Osteocyte (in vitro differentiated cells): ENCODE results near the gene STAU1. TPM values are rescaled to one million over a fixed set of nuclear protein-coding genes. Genes with fewer than 3 reads are reported as not detected.
A peak's percentile ranks its signal among the peaks of the same experiment; 100 is the strongest.

ENCODE experiments used
- DNase-seq: peaks from one replicate; pipeline ENCODE4 v3.0.0; 2021; ENCODE audit warnings: mixed read lengths; ENCODE audit not compliant: unreplicated experiment; ENCODE audit errors: extremely low spot score
- H3K27ac Mint-ChIP-seq: one replicate; pipeline ENCODE4 v1.8.0; 2021; ENCODE audit warnings: mild to moderate bottlenecking, mixed read lengths; ENCODE audit not compliant: unreplicated experiment
- H3K27me3 Mint-ChIP-seq: one replicate; pipeline ENCODE4 v1.8.0; 2021; ENCODE audit warnings: mixed read lengths; ENCODE audit not compliant: unreplicated experiment
- H3K36me3 Mint-ChIP-seq: one replicate; pipeline ENCODE4 v1.8.0; 2021; ENCODE audit warnings: mixed read lengths; ENCODE audit not compliant: unreplicated experiment
- H3K4me1 Mint-ChIP-seq: one replicate; pipeline ENCODE4 v1.8.0; 2021; ENCODE audit warnings: mixed read lengths; ENCODE audit not compliant: unreplicated experiment
- H3K4me3 Mint-ChIP-seq: one replicate; pipeline ENCODE4 v1.8.0; 2021; ENCODE audit warnings: mild to moderate bottlenecking, moderate library complexity, mixed read lengths; ENCODE audit not compliant: unreplicated experiment
- H3K9me3 Mint-ChIP-seq: one replicate; pipeline ENCODE4 v1.8.0; 2021; ENCODE audit warnings: mixed read lengths; ENCODE audit not compliant: unreplicated experiment
- long read RNA-seq: library from polyadenylated mRNA; unstranded; transcript quantifications from one replicate; pipeline ENCODE4 v2.0.0, GENCODE V29; 2021
- total RNA-seq: library from RNA; stranded (reverse); gene quantifications from 2 replicates; pipeline ENCODE4 v1.2.1, GENCODE V29; 2021
- TF ChIP-seq, protein P1 (sequence below): fragments of 200-600 bp; sonication (generic); IDR thresholded peaks from 2 replicates; pipeline ENCODE4 v1.5.0; 2021; ENCODE audit warnings: antibody characterized with exemption, mild to moderate bottlenecking, moderate library complexity

STAU1 gene, protein sequence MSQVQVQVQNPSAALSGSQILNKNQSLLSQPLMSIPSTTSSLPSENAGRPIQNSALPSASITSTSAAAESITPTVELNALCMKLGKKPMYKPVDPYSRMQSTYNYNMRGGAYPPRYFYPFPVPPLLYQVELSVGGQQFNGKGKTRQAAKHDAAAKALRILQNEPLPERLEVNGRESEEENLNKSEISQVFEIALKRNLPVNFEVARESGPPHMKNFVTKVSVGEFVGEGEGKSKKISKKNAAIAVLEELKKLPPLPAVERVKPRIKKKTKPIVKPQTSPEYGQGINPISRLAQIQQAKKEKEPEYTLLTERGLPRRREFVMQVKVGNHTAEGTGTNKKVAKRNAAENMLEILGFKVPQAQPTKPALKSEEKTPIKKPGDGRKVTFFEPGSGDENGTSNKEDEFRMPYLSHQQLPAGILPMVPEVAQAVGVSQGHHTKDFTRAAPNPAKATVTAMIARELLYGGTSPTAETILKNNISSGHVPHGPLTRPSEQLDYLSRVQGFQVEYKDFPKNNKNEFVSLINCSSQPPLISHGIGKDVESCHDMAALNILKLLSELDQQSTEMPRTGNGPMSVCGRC
- total RNA-seq = 83.1 and 85.4 TPM in 2 replicates
- long read RNA-seq, transcript STAU1-203 (13 exons, 3,211 nt) = major isoform, 28 of 166 reads
- long read RNA-seq, transcript STAU1-207 (14 exons, 3,684 nt) = minor isoform, 8 of 166 reads
- long read RNA-seq, partial matches to known transcripts = 113 of 166 reads
- long read RNA-seq, other reads (novel, unspliced or antisense) = 9 of 166 reads

DNA sequence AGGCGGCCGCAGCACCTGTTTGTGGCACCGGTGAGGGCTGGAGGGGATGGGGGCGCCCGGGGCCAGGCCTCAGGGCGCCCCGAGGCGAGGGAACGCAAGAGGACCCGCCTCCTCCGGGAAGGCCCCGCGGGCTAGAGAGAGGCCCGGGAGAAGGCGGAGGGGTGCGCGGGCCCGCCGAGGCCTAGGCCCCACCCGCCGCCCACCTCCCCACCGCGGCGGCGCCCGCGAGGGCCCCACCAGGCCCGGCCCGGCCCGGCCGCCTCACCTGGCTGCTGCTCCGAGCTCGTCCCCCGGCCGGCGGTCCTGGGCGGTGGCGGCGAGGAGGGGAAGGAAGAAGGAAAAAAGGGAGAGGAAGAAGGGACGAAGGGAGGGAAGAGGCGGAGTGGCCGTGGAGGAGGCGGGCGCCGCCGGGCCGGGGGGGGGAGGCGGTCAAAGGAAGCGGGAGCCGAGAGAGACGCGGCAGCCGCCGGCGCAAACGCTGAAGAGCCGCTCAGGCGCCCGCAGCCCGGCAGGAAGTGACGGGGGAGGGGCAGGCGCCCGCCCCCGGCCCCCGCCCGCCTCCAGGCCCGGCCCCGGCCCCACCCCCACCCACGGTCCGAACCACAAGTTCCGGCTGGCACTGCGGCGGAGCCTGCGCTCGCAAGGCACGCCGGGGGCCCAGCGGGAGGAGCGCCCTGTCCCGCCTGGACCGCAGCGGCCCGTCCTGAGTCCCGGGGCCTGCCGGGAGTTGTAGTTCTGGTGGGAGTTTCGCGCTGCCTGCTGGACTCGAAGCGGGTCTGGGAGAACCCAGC lies at the start of gene STAU1:
TSS of gene STAU1 (minus strand) at position 484 of the 791 bp plus-strand sequence. CDS start 22,133 bp downstream, outside the sequence.
- DNase-seq = peak; percentile 98
- Mint-ChIP-seq H3K27me3 (peaks cover 3% of the 10 kb centered on the region), H3K9me3 (no peaks in the 10 kb centered on the region), H3K36me3 (no peaks in the 10 kb centered on the region), H3K4me3 (peak within 1 kb of the TSS; percentile 85), H3K4me1 (peaks cover 26% of the 10 kb centered on the region), H3K27ac (peak within 1 kb of the TSS; percentile 87)
- TF ChIP-seq, protein P1, sequence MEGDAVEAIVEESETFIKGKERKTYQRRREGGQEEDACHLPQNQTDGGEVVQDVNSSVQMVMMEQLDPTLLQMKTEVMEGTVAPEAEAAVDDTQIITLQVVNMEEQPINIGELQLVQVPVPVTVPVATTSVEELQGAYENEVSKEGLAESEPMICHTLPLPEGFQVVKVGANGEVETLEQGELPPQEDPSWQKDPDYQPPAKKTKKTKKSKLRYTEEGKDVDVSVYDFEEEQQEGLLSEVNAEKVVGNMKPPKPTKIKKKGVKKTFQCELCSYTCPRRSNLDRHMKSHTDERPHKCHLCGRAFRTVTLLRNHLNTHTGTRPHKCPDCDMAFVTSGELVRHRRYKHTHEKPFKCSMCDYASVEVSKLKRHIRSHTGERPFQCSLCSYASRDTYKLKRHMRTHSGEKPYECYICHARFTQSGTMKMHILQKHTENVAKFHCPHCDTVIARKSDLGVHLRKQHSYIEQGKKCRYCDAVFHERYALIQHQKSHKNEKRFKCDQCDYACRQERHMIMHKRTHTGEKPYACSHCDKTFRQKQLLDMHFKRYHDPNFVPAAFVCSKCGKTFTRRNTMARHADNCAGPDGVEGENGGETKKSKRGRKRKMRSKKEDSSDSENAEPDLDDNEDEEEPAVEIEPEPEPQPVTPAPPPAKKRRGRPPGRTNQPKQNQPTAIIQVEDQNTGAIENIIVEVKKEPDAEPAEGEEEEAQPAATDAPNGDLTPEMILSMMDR = no peak

DNA sequence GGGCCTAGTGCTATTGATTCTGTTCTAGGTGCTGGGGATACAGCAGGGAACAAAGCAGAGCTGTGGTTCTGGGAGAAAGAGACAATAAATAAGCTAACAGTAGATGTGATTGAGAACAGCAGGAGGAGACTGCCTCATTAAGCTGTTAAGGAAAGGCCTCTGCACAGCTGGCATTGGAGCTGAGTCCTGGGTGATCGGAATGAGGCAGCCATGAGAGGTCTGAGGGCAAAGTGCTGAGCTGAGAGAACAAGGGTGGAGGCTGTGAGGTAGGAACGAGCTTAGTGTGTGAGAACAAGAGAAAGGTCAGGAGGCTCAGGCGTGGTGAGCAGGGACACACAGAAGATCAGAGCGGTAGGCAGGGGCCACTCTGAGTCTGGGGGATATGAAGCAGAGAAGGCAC lies 49.4 kb upstream of the STAU1 start:
- Mint-ChIP-seq H3K27ac (no peak overlapping the region), H3K36me3 (peaks cover 39% of the 10 kb centered on the region)
- TF ChIP-seq, protein P1 = no peak

DNA sequence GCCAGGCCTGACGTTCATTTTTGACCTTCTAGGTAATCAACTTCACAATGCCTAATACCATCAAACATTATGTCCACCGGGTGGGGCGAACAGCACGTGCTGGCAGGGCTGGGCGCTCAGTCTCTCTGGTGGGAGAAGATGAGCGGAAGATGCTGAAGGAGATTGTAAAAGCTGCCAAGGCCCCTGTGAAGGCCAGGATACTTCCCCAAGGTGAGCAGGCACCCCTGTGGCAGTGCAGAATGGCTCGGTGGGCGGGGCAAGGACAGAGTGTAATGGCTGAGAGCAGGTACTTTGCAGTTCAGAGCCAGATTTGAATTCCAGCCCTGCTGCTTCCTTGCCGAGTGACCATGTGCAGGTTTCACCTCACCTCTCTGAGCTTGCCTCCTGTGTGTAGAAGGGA lies 48.2 kb upstream of the STAU1 start:
- Mint-ChIP-seq H3K4me3 (no peak overlapping the region), H3K4me1 (no peaks in the 10 kb centered on the region), H3K9me3 (no peaks in the 10 kb centered on the region), H3K36me3 (peaks cover 38% of the 10 kb centered on the region), H3K27me3 (no peaks in the 10 kb centered on the region), H3K27ac (no peak overlapping the region)
- TF ChIP-seq, protein P1 = no peak
- DNase-seq = no peak

More for the DNA sequence above, 49.4 kb upstream of the STAU1 start:
- H3K27me3 Mint-ChIP-seq = no peaks in the 10 kb centered on the region
- H3K4me1 Mint-ChIP-seq = no peaks in the 10 kb centered on the region
- no peak overlapping the region for H3K4me3 Mint-ChIP-seq
- no peak for DNase-seq
- H3K9me3 Mint-ChIP-seq = no peaks in the 10 kb centered on the region

DNA sequence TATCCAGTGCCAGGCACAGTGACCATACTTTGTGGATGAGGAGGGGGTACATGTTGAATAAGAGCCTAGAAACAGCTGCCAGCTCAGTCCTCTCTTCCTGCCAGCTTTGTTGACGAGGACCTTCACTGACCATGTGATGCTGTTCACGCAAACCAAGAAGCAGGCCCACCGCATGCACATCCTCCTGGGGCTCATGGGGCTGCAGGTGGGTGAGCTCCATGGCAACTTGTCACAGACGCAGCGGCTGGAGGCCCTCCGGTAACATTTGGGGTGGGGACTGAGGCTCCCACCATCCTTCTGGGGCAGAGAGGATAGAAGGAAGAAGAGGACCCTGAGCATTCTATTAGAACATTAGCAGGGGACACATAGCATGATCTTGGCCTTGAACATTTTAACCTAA lies 46.7 kb upstream of the STAU1 start:
- Mint-ChIP-seq H3K9me3 (no peaks in the 10 kb centered on the region), H3K27ac (no peak overlapping the region), H3K4me3 (no peak overlapping the region), H3K4me1 (peaks cover 2% of the 10 kb centered on the region), H3K36me3 (peaks cover 46% of the 10 kb centered on the region), H3K27me3 (no peaks in the 10 kb centered on the region)
- DNase-seq = no peak
- TF ChIP-seq, protein P1 = no peak
